ENCODE measurements around the gene FXYD7.

Gene FXYD7

DNA sequence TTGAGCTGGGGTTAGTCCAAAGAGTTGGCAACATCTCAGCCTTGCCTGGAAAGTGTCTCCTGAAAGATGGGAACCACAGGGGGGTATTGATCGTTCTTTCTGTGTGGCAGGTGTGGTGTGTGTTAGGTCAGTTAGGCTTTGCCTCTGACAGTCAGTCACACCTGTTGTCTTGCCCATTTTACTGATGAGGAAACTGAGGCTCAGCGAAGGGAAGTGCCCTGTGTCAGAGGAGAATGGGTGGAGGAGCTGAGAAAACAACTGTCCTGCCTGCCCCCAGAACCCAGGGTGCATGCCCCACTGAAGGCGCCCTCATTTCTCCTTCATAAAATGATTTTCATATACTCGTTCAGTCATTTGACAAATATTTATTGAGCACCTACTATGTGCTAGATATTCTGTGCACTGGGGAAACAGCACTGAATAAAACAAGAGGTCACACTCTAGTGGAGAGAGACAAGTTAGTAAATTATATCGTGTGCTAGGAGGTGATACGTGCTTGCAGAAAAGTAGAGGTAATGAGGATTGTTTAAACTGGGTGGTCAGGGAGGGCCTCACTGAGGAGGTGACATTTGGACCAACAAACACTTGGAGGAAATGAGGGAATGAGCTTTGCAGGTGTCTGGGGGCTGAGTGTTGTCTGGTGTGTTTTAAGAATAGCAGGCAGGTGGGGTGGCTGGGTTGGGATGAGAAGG is 13.1 kb downstream of the FXYD7 start:
- H3K27ac ChIP-seq, result no peak overlapping the region
- TF ChIP-seq ZFX (IDR thresholded peaks at IDR 0.05; ENCODE audit: borderline replicate concordance), result no peak

DNA sequence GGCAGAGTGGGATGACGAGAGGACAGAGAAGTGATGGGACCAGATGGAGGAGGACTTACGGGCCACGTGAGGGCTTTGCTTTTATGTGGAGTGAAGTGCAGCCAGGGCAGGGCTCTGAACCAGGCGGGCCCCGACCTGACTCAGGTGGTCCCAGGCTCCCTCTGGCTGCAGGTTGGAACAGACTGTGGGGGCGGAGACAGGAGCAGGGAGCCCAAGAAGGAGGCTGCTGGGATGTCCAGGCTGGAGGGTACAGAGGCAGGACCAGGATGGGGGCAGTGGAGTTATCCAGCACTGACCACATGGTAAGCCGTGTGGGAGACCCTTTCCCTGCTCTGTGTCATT is 13.6 kb downstream of the FXYD7 start:
- no peak for TF ChIP-seq ZFX (IDR thresholded peaks at IDR 0.05; ENCODE audit: borderline replicate concordance)
- TF ChIP-seq CTCF (IDR thresholded peaks at IDR 0.05), result no peak
- H3K27ac ChIP-seq, result no peak overlapping the region

- TF ChIP-seq ZFX (IDR thresholded peaks at IDR 0.05; ENCODE audit: borderline replicate concordance), result no peak
- no peak for TF ChIP-seq CTCF (IDR thresholded peaks at IDR 0.05)
- H3K27ac ChIP-seq, result no peak overlapping the region
Observed at GRCh38 chr19:35157431-35157830, 14.4 kb downstream of the FXYD7 start.

GRCh38 chr19:35159606-35160005 is 16.6 kb downstream of the FXYD7 start:
- no peak overlapping the region for H3K27ac ChIP-seq
- TF ChIP-seq ZFX (IDR thresholded peaks at IDR 0.05; ENCODE audit: borderline replicate concordance) (no peak), CTCF (IDR thresholded peaks at IDR 0.05) (no peak)

DNA sequence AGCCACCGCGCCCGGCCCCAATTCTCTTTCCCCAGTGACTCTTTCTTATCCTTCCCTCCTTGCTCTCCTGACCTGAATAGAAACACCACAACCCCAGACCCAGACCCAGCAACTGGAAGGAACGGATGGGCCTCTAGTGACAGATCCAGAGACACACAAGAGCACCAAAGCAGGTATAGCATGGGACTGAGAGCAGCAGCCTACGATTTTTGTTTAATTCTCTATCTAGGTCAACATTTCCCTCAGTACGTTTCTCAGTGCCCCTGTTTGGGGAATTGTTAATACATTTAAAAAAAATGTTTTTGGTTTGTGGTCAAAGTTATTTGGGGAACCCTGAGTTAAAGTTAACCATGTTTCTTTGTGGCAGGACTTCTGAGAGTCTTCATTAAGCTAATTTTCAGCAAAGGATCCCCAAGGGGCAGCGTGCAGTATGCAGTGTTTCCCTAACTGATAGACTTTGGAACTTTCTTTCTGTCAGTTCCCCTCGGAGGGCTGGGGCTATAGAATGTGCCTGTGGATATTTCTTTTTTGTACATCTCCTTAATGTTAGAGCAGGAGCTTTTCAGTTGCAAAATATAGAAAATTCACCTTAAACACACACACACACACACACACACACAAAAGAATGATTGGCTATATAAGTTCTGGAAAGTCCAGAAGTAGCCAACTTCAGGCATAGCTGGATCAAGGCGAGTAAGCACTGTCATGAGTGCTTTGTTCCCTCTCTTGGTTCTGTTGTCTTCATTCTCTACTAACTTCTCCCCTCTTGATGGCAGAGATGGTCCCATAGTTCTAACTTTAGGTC is 17.8 kb downstream of the FXYD7 start:
- no peak overlapping the region for H3K27ac ChIP-seq
- no peak for TF ChIP-seq ZFX (IDR thresholded peaks at IDR 0.05; ENCODE audit: borderline replicate concordance)

DNA sequence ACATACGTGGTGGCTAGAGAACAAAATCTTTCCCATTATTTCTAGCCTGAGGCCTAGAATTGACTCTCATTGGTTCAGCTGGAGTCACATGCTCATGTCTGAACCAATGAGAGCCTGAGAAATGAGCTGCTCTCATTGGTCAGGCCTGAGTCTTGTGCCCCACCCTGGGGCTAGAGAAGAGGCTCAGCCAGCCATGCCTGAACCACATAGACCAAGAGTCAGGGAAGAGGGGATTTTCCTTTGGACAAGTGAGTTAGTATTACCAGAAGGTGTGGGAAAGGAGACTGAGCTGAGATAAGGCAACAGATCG is 18.3 kb downstream of the FXYD7 start:
- no peak overlapping the region for H3K27ac ChIP-seq
- TF ChIP-seq CTCF (IDR thresholded peaks at IDR 0.05) (no peak), ZFX (IDR thresholded peaks at IDR 0.05; ENCODE audit: borderline replicate concordance) (no peak)

- TF ChIP-seq ZFX (IDR thresholded peaks at IDR 0.05; ENCODE audit: borderline replicate concordance) (no peak), CTCF (IDR thresholded peaks at IDR 0.05) (no peak)
- no peak overlapping the region for H3K27ac ChIP-seq
Observed at GRCh38 chr19:35162471-35163326, 19.6 kb downstream of the FXYD7 start.

- TF ChIP-seq ZFX (IDR thresholded peaks at IDR 0.05; ENCODE audit: borderline replicate concordance) (no peak), CTCF (IDR thresholded peaks at IDR 0.05) (no peak)
- no peak overlapping the region for H3K27ac ChIP-seq
Observed at GRCh38 chr19:35164418-35164817, 21.4 kb downstream of the FXYD7 start.

All from 22Rv1 (cell line).